ENCODE results near the gene SLITRK4.

The SLITRK4 gene, protein sequence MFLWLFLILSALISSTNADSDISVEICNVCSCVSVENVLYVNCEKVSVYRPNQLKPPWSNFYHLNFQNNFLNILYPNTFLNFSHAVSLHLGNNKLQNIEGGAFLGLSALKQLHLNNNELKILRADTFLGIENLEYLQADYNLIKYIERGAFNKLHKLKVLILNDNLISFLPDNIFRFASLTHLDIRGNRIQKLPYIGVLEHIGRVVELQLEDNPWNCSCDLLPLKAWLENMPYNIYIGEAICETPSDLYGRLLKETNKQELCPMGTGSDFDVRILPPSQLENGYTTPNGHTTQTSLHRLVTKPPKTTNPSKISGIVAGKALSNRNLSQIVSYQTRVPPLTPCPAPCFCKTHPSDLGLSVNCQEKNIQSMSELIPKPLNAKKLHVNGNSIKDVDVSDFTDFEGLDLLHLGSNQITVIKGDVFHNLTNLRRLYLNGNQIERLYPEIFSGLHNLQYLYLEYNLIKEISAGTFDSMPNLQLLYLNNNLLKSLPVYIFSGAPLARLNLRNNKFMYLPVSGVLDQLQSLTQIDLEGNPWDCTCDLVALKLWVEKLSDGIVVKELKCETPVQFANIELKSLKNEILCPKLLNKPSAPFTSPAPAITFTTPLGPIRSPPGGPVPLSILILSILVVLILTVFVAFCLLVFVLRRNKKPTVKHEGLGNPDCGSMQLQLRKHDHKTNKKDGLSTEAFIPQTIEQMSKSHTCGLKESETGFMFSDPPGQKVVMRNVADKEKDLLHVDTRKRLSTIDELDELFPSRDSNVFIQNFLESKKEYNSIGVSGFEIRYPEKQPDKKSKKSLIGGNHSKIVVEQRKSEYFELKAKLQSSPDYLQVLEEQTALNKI

DNA sequence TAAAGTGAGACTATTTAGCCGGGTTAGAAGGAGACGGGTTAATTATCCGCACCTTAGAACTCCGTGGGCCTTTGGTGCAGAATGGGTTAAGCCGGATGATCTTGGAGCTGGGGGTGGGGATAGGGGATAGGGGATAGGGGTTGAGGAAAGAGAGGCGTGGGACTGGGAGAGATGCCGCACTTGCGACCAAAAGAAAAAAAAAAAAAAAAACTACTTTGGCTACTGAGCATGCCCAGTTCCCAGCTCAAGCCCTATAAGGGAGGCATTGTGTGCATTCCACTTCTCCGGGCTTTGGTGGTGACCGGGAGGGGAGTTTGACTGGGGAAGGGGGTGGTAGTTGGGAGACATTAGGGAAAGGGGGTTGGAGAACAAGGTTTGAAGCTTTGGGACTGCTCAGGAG, at the start of gene SLITRK4:
SLITRK4 (minus strand) TSS at position 187 of the 400 bp plus-strand sequence. CDS start 4,993 bp downstream, outside the sequence.
- no peak for DNase-seq

- DNase-seq: no peak
Measured at GRCh38 chrX:143683486-143683885, 47.6 kb upstream of the SLITRK4 start.

- no peak for DNase-seq
Measured at GRCh38 chrX:143674926-143675325, 39.0 kb upstream of the SLITRK4 start.

GRCh38 chrX:143669395-143669794, 33.5 kb upstream of the SLITRK4 start:
- peak in 1 of 2 donors; percentile 0 for DNase-seq

GRCh38 chrX:143664302-143664701, 28.4 kb upstream of the SLITRK4 start:
- DNase-seq: peak in 1 of 2 donors; percentile 29

DNA sequence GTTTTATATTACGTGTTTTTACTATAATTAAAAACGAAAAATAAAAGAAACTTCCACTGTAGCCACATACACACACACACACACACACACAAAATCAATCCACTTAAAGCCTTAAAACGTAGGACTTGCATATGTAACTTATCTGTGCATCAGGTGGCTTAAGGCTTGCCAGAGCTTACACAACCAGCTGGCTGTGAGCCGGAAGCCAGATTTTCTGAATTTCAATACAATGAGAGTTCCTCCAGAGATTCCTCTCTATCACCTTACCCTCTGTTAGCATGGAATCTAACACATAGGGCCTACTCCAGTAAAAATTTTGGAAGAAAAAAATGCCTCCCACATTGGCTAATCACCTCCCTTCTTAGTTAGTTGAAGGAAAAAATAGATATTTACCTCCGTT, 27.9 kb upstream of the SLITRK4 start:
- no peak for DNase-seq

DNA sequence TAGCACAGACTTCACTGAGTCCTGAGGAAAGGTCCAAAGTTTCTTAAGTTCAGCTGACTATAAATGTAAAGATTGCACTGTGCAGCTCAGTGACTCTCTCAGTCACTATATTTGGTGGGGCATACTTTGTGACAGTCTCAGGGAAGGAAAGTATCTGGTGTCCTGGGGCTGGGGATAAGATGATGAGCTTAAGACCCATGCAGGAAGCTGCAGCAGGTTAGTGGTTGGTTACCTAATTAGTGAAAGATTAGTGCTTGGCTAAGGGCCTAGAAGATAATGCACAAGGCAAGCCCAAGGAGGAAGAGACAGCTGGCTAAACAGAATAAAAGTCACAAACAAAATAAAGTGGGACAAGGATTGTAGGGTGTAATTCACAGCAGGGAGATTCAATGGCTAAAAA, 25.4 kb upstream of the SLITRK4 start:
- DNase-seq: no peak

GRCh38 chrX:143648705-143649104, 12.8 kb upstream of the SLITRK4 start:
- peak; percentile 50 to 58 for DNase-seq

GRCh38 chrX:143642426-143642825, 6.5 kb upstream of the SLITRK4 start:
- DNase-seq: no peak

DNA sequence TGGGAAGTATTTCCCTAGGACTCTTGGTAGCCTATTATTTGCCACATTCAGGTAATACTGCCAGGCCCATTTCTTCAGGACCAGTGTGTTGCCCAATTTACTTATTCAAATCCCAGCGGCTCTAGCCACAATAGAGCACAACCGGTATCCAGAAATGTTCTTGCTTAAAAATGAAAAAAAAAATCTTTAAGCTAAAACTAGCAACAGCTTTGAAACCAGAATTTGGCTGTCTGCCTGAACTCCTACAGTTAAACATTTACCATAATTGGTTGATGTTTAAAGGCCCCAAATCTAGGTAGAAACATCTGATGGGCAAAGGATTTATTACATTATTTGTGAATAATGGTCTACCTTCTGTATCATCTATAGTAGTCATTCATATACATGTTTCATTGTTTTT, 930 bp upstream of the SLITRK4 start:
- DNase-seq: no peak

GRCh38 chrX:143634663-143635455, 1.0 kb downstream of the SLITRK4 start:
- no peak for DNase-seq

DNA sequence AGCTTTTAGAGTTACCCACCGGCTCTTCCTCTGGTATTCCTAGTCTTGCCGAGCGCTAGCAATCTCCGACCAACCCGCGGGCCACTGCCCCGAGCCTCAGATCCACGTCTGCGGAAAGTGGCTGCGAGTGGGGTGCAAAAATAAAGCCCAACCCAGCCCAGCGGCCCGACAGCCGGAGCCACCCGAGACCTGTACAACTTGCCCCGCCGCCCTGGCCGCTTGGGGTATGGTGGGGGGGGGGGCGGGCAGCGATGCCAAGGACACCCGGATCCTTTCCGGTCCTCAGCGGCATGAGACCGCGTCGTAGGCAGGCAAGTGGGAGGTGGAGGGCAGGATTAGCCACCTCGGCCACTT, 1.6 kb downstream of the SLITRK4 start:
- no peak for DNase-seq

DNA sequence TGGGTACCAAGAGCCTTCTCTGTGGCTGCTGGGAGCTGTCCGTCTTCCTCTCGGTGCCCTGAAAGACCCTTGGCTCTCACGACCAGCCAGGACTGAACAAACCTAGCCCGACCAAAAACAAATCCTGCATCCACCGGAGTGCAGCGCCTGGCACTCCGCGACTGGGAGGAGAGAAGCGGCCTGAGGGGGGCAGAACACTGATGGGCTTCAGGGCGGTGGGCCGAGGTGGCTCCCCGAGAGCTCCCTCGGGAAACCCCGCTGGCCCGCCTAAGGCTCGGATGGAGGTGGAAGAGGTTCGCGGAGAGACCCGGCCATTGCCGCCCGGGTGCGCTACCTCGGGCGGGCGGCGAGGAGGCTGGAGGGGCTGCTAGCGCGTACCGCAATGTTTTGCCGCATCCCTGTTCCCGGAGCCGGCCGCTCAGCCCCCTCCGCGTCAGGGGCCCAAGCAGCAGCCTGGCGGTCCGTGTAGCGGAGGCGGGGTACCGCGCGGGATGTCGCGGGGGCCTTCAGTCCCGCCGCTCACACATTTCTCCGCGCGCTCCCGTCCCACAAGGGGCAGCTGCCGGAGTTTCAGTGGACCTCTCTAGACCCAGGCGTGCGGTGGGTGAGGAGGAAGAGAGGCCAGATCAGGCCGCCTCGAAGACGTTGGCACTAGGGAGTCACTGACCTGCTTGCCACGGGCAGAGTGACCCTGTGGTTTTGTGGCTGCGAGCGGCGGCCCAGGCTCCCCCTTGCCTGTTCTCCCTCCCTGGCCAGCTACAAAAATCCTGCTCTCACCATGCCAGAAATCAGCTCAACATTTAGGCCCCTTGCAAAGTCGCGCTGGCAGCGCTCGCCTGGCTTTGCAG, 2.2 kb downstream of the SLITRK4 start:
- no peak for DNase-seq

GRCh38 chrX:143632625-143633410, 3.1 kb downstream of the SLITRK4 start:
- peak; percentile 57 to 67 for DNase-seq

DNA sequence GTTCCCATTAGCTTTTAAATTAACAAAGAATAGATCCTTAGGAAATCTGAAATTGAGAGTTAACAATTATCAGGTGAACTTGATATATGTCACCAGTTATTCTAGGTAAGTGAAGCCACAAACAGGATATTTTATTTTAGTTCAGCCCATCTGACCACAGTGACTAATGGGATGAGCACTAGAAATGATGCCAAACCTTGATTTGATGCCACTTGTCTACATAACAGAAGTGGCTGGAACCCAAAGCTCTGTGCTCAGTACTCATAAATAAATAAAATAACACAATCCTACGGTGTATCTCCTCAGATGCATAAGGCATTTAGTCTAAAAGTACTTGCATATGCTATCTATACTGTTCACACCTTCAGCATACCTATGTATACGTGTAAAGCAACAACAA, 12.2 kb downstream of the SLITRK4 start:
- no peak for DNase-seq

GRCh38 chrX:143621276-143621675, 14.6 kb downstream of the SLITRK4 start:
- DNase-seq: no peak

DNA sequence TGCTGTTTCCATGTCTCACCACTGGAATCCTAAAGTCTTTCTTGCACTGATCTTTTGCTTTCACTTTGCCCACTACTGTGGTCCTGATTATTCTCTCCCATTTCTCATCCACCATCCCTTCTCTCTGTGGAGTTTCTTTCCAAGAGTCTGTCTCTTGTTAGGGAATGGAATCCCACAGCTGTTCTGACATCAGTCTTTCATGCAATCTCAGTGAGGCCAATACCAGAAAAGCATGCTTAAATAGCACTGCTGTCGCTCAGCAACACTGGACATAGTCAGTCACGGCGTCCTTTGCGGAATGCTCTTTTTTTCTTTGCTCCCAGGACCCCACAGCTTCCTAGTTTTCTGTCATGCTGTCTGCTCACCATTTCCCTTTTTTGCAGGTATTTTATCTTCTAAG, 20.1 kb downstream of the SLITRK4 start:
- no peak for DNase-seq

DNA sequence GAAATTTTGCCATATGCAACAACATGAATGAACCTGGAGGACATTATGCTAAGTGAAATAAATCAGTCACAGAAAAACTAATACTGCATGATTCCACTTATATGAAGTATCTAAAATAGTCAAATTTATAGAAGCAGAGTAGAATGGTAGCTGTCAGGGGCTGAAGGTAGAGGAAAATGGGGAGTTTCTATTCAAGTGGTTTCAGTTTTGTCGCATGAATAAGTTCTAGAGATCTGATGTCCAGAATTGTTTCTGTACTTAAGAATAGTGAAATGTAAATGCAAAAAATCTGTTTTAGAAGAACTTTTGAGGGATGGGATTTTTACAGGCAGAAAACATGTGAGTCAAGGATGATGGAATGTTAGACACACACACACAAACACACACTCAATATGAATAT, 34.1 kb downstream of the SLITRK4 start:
- no peak for DNase-seq

DNA sequence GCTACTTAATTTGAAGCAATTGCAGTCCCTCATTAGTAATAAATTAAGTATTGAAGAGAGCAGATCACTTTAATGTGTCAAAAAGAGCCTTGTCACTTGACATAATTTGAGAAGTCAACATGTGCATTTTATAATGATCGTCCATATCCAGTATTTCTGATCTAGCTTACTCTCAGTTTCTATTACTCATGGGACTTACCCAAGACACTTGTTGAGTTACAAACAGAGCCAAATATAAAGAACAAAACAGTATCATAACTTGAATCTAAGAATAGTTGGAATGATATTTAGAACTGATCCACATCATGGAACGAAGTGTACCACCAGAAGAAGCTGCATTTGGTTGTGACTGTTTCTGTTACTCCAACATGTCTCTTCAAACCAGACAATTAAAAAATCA, 54.7 kb downstream of the SLITRK4 start:
- DNase-seq: peak in 1 of 2 donors; percentile 1

DNA sequence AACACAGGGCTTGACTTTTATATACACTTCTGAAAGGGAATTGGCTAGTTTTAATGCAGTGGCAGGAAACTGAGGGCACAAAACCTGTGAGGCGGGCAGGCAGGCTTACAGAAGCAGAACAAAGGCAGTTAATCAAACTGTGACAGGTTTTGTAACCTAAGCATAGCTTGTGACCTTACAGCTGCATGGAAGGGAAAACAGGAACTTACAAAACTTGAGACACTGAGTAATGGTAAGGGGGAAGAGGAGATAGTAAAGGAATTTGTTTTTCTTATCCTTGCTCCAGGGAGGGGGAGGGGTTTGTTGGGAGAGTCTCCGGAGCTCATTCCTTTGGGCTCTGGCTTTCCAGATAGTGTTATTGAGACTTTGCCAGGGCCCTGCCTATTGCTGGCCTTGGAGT, 55.6 kb downstream of the SLITRK4 start:
- peak; percentile 21 to 52 for DNase-seq
